Activated CD4-positive, CD25-positive, alpha-beta regulatory T cell treated with anti-CD3 and anti-CD28 coated beads, Interleukin-2, amount 50 U/mL, for 72 hours (primary cell): ENCODE results near the gene KRT79.

Experiments
- DNase-seq: peaks from one replicate; pipeline ENCODE4 v3.0.0; 2021

KRT79 gene

GRCh38 chr12:52817699-52818238 is 16.3 kb downstream of the KRT79 start:
- DNase-seq: no peak

- DNase-seq: no peak
These were observed 17.0 kb downstream of the KRT79 start for GRCh38 chr12:52817003-52817698.

- no peak for DNase-seq
These were observed 18.2 kb downstream of the KRT79 start for GRCh38 chr12:52815676-52816588.

GRCh38 chr12:52815161-52815560 is 18.9 kb downstream of the KRT79 start:
- DNase-seq: no peak

GRCh38 chr12:52814710-52815155 is 19.4 kb downstream of the KRT79 start:
- no peak for DNase-seq

GRCh38 chr12:52813885-52814709 is 20.0 kb downstream of the KRT79 start, which contains the start of gene KRT4:
TSS of gene KRT4 (minus strand) at chr12:52814116. CDS start at chr12:52814058, 58 bp downstream.
- no peak for DNase-seq

- DNase-seq: no peak
These were observed 20.8 kb downstream of the KRT79 start for GRCh38 chr12:52813203-52813819.

- no peak for DNase-seq
These were observed 21.4 kb downstream of the KRT79 start for GRCh38 chr12:52812749-52813148.

- no peak for DNase-seq
These were observed 22.1 kb downstream of the KRT79 start for GRCh38 chr12:52812073-52812400.

GRCh38 chr12:52811191-52812072 is 22.7 kb downstream of the KRT79 start:
- DNase-seq: no peak

GRCh38 chr12:52810554-52810953 is 23.6 kb downstream of the KRT79 start:
- DNase-seq: no peak

GRCh38 chr12:52809166-52809565 is 24.9 kb downstream of the KRT79 start:
- no peak for DNase-seq

GRCh38 chr12:52808573-52809160 is 25.4 kb downstream of the KRT79 start:
- DNase-seq: no peak

GRCh38 chr12:52807544-52808470 is 26.3 kb downstream of the KRT79 start:
- DNase-seq: no peak

GRCh38 chr12:52806821-52807543 is 27.1 kb downstream of the KRT79 start:
- no peak for DNase-seq

- no peak for DNase-seq
These were observed 27.8 kb downstream of the KRT79 start for GRCh38 chr12:52806169-52806811.

- no peak for DNase-seq
These were observed 28.4 kb downstream of the KRT79 start for GRCh38 chr12:52805739-52806138.

- DNase-seq: no peak
These were observed 29.1 kb downstream of the KRT79 start for GRCh38 chr12:52805000-52805399.

- DNase-seq: no peak
These were observed 31.7 kb downstream of the KRT79 start for GRCh38 chr12:52802442-52802841.
